ENCODE measurements around the gene GLOD5. TPM values are rescaled to one million over a fixed set of nuclear protein-coding genes. Genes with fewer than 3 reads are reported as not detected.

GLOD5 gene
- polyA plus RNA-seq, 4 donors: 1.4 to 1.9 (median 1.7) TPM

- no peak for DNase-seq (ENCODE audit: low read depth in 4 of 4, low spot score in 2 of 4)
These were observed 7.8 kb upstream of the GLOD5 start for GRCh38 chrX:48753708-48754228.

GRCh38 chrX:48754238-48754637, 7.3 kb upstream of the GLOD5 start:
- no peak for DNase-seq (ENCODE audit: low read depth in 4 of 4, low spot score in 2 of 4)

- DNase-seq (ENCODE audit: low read depth in 4 of 4, low spot score in 2 of 4): no peak
These were observed 7.7 kb downstream of the GLOD5 start for GRCh38 chrX:48769230-48769629.

GRCh38 chrX:48770296-48770695, 8.7 kb downstream of the GLOD5 start:
- DNase-seq (ENCODE audit: low read depth in 4 of 4, low spot score in 2 of 4): no peak

GRCh38 chrX:48772602-48773001, 11.1 kb downstream of the GLOD5 start:
- DNase-seq (ENCODE audit: low read depth in 4 of 4, low spot score in 2 of 4): no peak

- DNase-seq (ENCODE audit: low read depth in 4 of 4, low spot score in 2 of 4): no peak
These were observed 15.4 kb downstream of the GLOD5 start for GRCh38 chrX:48776818-48777439.

GRCh38 chrX:48779399-48779798, 17.9 kb downstream of the GLOD5 start:
- DNase-seq (ENCODE audit: low read depth in 4 of 4, low spot score in 2 of 4): no peak

- no peak for DNase-seq (ENCODE audit: low read depth in 4 of 4, low spot score in 2 of 4)
These were observed 20.2 kb downstream of the GLOD5 start for GRCh38 chrX:48781705-48782104.

- DNase-seq (ENCODE audit: low read depth in 4 of 4, low spot score in 2 of 4): no peak
These were observed 20.7 kb downstream of the GLOD5 start for GRCh38 chrX:48782216-48782615.

GRCh38 chrX:48782795-48783194, 21.2 kb downstream of the GLOD5 start:
- no peak for DNase-seq (ENCODE audit: low read depth in 4 of 4, low spot score in 2 of 4)

- DNase-seq (ENCODE audit: low read depth in 4 of 4, low spot score in 2 of 4): no peak
These were observed 23.2 kb downstream of the GLOD5 start for GRCh38 chrX:48784726-48785125.

GRCh38 chrX:48785186-48785539, 23.6 kb downstream of the GLOD5 start:
- DNase-seq (ENCODE audit: low read depth in 4 of 4, low spot score in 2 of 4): no peak

- no peak for DNase-seq (ENCODE audit: low read depth in 4 of 4, low spot score in 2 of 4)
These were observed 24.1 kb downstream of the GLOD5 start for GRCh38 chrX:48785540-48786214.

- no peak for DNase-seq (ENCODE audit: low read depth in 4 of 4, low spot score in 2 of 4)
These were observed 24.8 kb downstream of the GLOD5 start, which contains the start of gene GATA1 for GRCh38 chrX:48786341-48786800. Gene GATA1 (plus strand): TSS chrX:48786590. CDS start chrX:48791110, 4,520 bp downstream.

GRCh38 chrX:48786825-48787504, 25.4 kb downstream of the GLOD5 start:
- no peak for DNase-seq (ENCODE audit: low read depth in 4 of 4, low spot score in 2 of 4)

GRCh38 chrX:48787505-48788443, 26.2 kb downstream of the GLOD5 start:
- DNase-seq (ENCODE audit: low read depth in 4 of 4, low spot score in 2 of 4): no peak

- DNase-seq (ENCODE audit: low read depth in 4 of 4, low spot score in 2 of 4): no peak
These were observed 28.0 kb downstream of the GLOD5 start for GRCh38 chrX:48789366-48790220.

GRCh38 chrX:48790477-48790876, 28.9 kb downstream of the GLOD5 start:
- DNase-seq (ENCODE audit: low read depth in 4 of 4, low spot score in 2 of 4): no peak

- DNase-seq (ENCODE audit: low read depth in 4 of 4, low spot score in 2 of 4): no peak
These were observed 29.7 kb downstream of the GLOD5 start for GRCh38 chrX:48791063-48791820.

Measured in left renal cortex interstitium (tissue), 4 donors.